ENCODE measurements around the gene CLDN12. TPM values are rescaled to one million over a fixed set of nuclear protein-coding genes. Genes with fewer than 3 reads are reported as not detected.

CLDN12 gene
- polyA plus RNA-seq, 1 of the 3 experiments (the other 2 are of a cell fraction), result 65.7 TPM

DNA sequence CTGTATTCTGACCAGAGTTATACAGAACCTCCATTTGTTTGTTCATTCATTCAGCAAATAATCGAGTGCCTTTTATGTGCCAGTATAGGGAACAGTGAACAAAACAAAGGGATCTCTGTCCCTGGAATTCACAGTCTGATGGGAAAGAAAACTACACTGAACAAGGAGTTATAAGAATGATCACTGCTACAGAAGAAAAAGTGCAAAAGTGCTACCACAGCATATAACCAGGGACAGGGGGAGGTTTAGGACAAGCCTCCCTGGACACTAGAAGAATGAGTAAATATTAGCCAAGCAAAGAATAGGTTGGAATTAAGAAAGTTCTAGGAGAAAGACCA, 4.2 kb downstream of the CLDN12 start:
- Histone ChIP-seq H4K20me1 (ENCODE audit: insufficient read depth) (no peaks in the 10 kb centered on the region), H3K79me2 (ENCODE audit: insufficient read depth) (peaks cover 83% of the 10 kb centered on the region), H3K9ac (no peak overlapping the region), H3K9me3 (no peaks in the 10 kb centered on the region), H3K4me3 (ENCODE audit: low read depth in 2 of 2, low read length in 1 of 2) (no peak overlapping the region), H3K9me2 (no peaks in the 10 kb centered on the region), H3K4me1 (ENCODE audit: control insufficient read depth in 1 of 2, insufficient read depth in 2 of 2, low read depth in 1 of 2, low read length in 1 of 2) (peaks cover 11 to 16% of the 10 kb centered on the region in 2 experiments; a peak in 3 of 4 replicates), H3F3A (replicated peaks; ENCODE audit: insufficient read depth) (peaks cover 23% of the 10 kb centered on the region), H3K27ac (ENCODE audit: low read depth in 2 of 2, low read length in 1 of 2) (no peak overlapping the region), H3K4me2 (no peak overlapping the region), H3K27me3 (ENCODE audit: insufficient read depth) (no peaks in the 10 kb centered on the region), H2AFZ (ENCODE audit: low read depth) (no peak overlapping the region), H3K36me3 (replicated peaks in 1 of 2; ENCODE audit: control insufficient read depth in 1 of 2, insufficient read depth in 2 of 2, low read length in 1 of 2) (peaks cover 55 to 71% of the 10 kb centered on the region in 2 experiments)
- DNase-seq, result no peak
- ChIA-PET POLR2A (no interaction called here), CTCF (interaction anchor here (1.4 kb wide), 1 partner anchor 627 kb away, joined by 3 read pairs; no protein-coding TSS in a partner anchor)
- no peak for TF ChIP-seq EP300 (IDR thresholded peaks at IDR 0.05; ENCODE audit: borderline replicate concordance in 1 of 2, low read depth in 1 of 2, low read length in 1 of 2)
- TF ChIP-seq JUND (IDR thresholded peaks at IDR 0.05), result no peak
- TF ChIP-seq NRF1 (IDR thresholded peaks at IDR 0.05; ENCODE audit: low read depth, low read length), result no peak
- TF ChIP-seq FOXM1 (IDR thresholded peaks at IDR 0.05; ENCODE audit: low read depth), result no peak
- no peak for TF ChIP-seq GABPA (IDR thresholded peaks at IDR 0.05; ENCODE audit: low read depth)
- TF ChIP-seq, protein P1, sequence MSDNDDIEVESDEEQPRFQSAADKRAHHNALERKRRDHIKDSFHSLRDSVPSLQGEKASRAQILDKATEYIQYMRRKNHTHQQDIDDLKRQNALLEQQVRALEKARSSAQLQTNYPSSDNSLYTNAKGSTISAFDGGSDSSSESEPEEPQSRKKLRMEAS (IDR thresholded peaks at IDR 0.05; ENCODE audit: low read depth), result no peak
- TF ChIP-seq EZH2phosphoT487 (IDR thresholded peaks at IDR 0.05; ENCODE audit: borderline replicate concordance, low read depth), result no peak
- TF ChIP-seq SMC3 (IDR thresholded peaks at IDR 0.05; ENCODE audit: low read depth, low read length), result no peak
- TF ChIP-seq MXI1 (IDR thresholded peaks at IDR 0.05; ENCODE audit: low read depth, low read length), result no peak
- TF ChIP-seq TAF1 (IDR thresholded peaks at IDR 0.05; ENCODE audit: borderline replicate concordance, low read depth, low read length), result no peak
- TF ChIP-seq RCOR1 (IDR thresholded peaks at IDR 0.05; ENCODE audit: low read length), result no peak
- TF ChIP-seq TCF12 (IDR thresholded peaks at IDR 0.05), result no peak
- no peak for TF ChIP-seq RFX5 (IDR thresholded peaks at IDR 0.05; ENCODE audit: low read length)
- TF ChIP-seq ELF1 (IDR thresholded peaks at IDR 0.05), result no peak
- TF ChIP-seq, protein P2, sequence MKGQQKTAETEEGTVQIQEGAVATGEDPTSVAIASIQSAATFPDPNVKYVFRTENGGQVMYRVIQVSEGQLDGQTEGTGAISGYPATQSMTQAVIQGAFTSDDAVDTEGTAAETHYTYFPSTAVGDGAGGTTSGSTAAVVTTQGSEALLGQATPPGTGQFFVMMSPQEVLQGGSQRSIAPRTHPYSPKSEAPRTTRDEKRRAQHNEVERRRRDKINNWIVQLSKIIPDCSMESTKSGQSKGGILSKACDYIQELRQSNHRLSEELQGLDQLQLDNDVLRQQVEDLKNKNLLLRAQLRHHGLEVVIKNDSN (IDR thresholded peaks at IDR 0.05; ENCODE audit: borderline replicate concordance, low read depth), result no peak
- TF ChIP-seq SIN3A (IDR thresholded peaks at IDR 0.05; ENCODE audit: borderline replicate concordance, low read depth, low read length), result no peak
- TF ChIP-seq FOXJ3 (CRISPR knock-in tag; IDR thresholded peaks at IDR 0.05), result no peak
- WGBS (ENCODE audit: low lambda C conversion rate), result 92% methylated on average over 1 of the region's 1 CpG

DNA sequence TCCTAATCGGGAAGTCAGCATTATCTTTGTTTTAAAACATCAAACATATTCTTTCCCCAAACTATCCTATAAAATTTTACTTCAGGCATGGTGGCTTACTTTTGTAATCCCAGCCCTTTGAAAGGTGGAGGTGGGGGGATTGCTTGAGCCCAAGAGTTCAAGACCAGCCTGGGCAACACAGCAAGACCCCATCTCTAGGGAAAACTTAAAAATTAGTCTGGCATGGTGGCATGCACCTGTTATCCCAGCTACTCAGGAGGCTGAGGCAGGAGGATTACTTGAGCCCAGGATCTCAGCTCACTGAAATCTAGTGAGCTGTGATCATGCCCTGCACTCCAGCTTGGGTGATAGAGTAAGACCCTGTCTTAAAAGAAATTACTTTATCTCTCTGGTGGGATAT, 4.9 kb downstream of the CLDN12 start:
- H3K27me3 ChIP-seq (ENCODE audit: insufficient read depth), result no peaks in the 10 kb centered on the region
- no peaks in the 10 kb centered on the region for H3K9me2 ChIP-seq
- H3K9ac ChIP-seq, result no peak overlapping the region
- H3K4me2 ChIP-seq, result no peak overlapping the region
- ChIA-PET CTCF (interaction anchor here (1.1 to 1.4 kb wide), 3 partner anchors 56 to 626 kb away, joined by 3 to 4 read pairs (median 3); partner anchors contain the start of gene STEAP1), POLR2A (no interaction called here)
- H4K20me1 ChIP-seq (ENCODE audit: insufficient read depth), result no peaks in the 10 kb centered on the region
- peaks cover 5 to 16% of the 10 kb centered on the region in 2 experiments; a peak in 3 of 4 replicates for H3K4me1 ChIP-seq (ENCODE audit: control insufficient read depth in 1 of 2, insufficient read depth in 2 of 2, low read depth in 1 of 2, low read length in 1 of 2)
- H3K27ac ChIP-seq (ENCODE audit: low read depth in 2 of 2, low read length in 1 of 2), result no peak overlapping the region
- peaks cover 61 to 75% of the 10 kb centered on the region in 2 experiments for H3K36me3 ChIP-seq (replicated peaks in 1 of 2; ENCODE audit: control insufficient read depth in 1 of 2, insufficient read depth in 2 of 2, low read length in 1 of 2)
- 93% methylated on average over 1 of the region's 1 CpG for WGBS (ENCODE audit: low lambda C conversion rate)
- H3K4me3 ChIP-seq (ENCODE audit: low read depth in 2 of 2, low read length in 1 of 2), result no peak overlapping the region
- DNase-seq, result no peak
- peaks cover 19% of the 10 kb centered on the region for H3F3A ChIP-seq (replicated peaks; ENCODE audit: insufficient read depth)
- no peaks in the 10 kb centered on the region for H3K9me3 ChIP-seq
- no peak overlapping the region for H2AFZ ChIP-seq (ENCODE audit: low read depth)
- H3K79me2 ChIP-seq (ENCODE audit: insufficient read depth), result peaks cover 90% of the 10 kb centered on the region
- TF ChIP-seq, protein P1 (IDR thresholded peaks at IDR 0.05; ENCODE audit: low read depth), result no peak
- TF ChIP-seq SIN3A (IDR thresholded peaks at IDR 0.05; ENCODE audit: borderline replicate concordance, low read depth, low read length) (no peak), GATA2 (CRISPR knock-in tag; IDR thresholded peaks at IDR 0.05) (no peak), NFIC (IDR thresholded peaks at IDR 0.05; ENCODE audit: borderline replicate concordance) (no peak), YY1 (IDR thresholded peaks at IDR 0.05; ENCODE audit: low read depth) (no peak), MEF2A (IDR thresholded peaks at IDR 0.05; ENCODE audit: borderline replicate concordance, low read depth) (no peak), POLR2AphosphoS5 (IDR thresholded peaks at IDR 0.05; ENCODE audit: low read depth, low read length) (no peak), EP300 (IDR thresholded peaks at IDR 0.05; ENCODE audit: borderline replicate concordance in 1 of 2, low read depth in 1 of 2, low read length in 1 of 2) (no peak), CHD2 (IDR thresholded peaks at IDR 0.05; ENCODE audit: low read length, partially characterized antibody) (no peak), JUND (IDR thresholded peaks at IDR 0.05) (no peak), FOXJ3 (CRISPR knock-in tag; IDR thresholded peaks at IDR 0.05) (no peak), GABPA (IDR thresholded peaks at IDR 0.05; ENCODE audit: low read depth) (no peak)
- TF ChIP-seq, protein P3, sequence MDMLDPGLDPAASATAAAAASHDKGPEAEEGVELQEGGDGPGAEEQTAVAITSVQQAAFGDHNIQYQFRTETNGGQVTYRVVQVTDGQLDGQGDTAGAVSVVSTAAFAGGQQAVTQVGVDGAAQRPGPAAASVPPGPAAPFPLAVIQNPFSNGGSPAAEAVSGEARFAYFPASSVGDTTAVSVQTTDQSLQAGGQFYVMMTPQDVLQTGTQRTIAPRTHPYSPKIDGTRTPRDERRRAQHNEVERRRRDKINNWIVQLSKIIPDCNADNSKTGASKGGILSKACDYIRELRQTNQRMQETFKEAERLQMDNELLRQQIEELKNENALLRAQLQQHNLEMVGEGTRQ (IDR thresholded peaks at IDR 0.05; ENCODE audit: borderline replicate concordance, low read depth, low read length), result no peak
- TF ChIP-seq, protein P2 (IDR thresholded peaks at IDR 0.05; ENCODE audit: borderline replicate concordance, low read depth), result no peak
- TF ChIP-seq, protein P4, sequence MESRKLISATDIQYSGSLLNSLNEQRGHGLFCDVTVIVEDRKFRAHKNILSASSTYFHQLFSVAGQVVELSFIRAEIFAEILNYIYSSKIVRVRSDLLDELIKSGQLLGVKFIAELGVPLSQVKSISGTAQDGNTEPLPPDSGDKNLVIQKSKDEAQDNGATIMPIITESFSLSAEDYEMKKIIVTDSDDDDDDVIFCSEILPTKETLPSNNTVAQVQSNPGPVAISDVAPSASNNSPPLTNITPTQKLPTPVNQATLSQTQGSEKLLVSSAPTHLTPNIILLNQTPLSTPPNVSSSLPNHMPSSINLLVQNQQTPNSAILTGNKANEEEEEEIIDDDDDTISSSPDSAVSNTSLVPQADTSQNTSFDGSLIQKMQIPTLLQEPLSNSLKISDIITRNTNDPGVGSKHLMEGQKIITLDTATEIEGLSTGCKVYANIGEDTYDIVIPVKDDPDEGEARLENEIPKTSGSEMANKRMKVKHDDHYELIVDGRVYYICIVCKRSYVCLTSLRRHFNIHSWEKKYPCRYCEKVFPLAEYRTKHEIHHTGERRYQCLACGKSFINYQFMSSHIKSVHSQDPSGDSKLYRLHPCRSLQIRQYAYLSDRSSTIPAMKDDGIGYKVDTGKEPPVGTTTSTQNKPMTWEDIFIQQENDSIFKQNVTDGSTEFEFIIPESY (IDR thresholded peaks at IDR 0.05; ENCODE audit: borderline replicate concordance, low read depth), result no peak

Data from SK-N-SH (cell line).